GM19463 (cell line): Measurements from ENCODE around the gene RAB3D.
"Not testable (repeated sequence)": the region's sequence is repeated elsewhere in the genome, so short reads cannot be mapped to it uniquely, and the experiment has no call there.

Experiments
- ATAC-seq: cut with Tn5 transposase; IDR thresholded peaks from one replicate; pipeline ENCODE4 v1.9.1; 2021; ENCODE audit warnings: mild to moderate bottlenecking, moderate library complexity; ENCODE audit not compliant: unreplicated experiment

RAB3D gene

GRCh38 chr19:11367528-11367927 lies 28.1 kb upstream of the RAB3D start:
- no peak for ATAC-seq

- no peak for ATAC-seq
Measured at GRCh38 chr19:11365557-11366117, 26.2 kb upstream of the RAB3D start.

- no peak for ATAC-seq
Measured at GRCh38 chr19:11364935-11365334, 25.5 kb upstream of the RAB3D start.

GRCh38 chr19:11364296-11364904 lies 24.9 kb upstream of the RAB3D start:
- ATAC-seq, result no peak

GRCh38 chr19:11363881-11364280 lies 24.4 kb upstream of the RAB3D start:
- no peak for ATAC-seq

- ATAC-seq, result no peak
Measured at GRCh38 chr19:11361771-11362731, 22.6 kb upstream of the RAB3D start.

- no peak for ATAC-seq
Measured at GRCh38 chr19:11361037-11361770, 21.7 kb upstream of the RAB3D start.

GRCh38 chr19:11359421-11359820 lies 20.0 kb upstream of the RAB3D start:
- no peak for ATAC-seq

DNA sequence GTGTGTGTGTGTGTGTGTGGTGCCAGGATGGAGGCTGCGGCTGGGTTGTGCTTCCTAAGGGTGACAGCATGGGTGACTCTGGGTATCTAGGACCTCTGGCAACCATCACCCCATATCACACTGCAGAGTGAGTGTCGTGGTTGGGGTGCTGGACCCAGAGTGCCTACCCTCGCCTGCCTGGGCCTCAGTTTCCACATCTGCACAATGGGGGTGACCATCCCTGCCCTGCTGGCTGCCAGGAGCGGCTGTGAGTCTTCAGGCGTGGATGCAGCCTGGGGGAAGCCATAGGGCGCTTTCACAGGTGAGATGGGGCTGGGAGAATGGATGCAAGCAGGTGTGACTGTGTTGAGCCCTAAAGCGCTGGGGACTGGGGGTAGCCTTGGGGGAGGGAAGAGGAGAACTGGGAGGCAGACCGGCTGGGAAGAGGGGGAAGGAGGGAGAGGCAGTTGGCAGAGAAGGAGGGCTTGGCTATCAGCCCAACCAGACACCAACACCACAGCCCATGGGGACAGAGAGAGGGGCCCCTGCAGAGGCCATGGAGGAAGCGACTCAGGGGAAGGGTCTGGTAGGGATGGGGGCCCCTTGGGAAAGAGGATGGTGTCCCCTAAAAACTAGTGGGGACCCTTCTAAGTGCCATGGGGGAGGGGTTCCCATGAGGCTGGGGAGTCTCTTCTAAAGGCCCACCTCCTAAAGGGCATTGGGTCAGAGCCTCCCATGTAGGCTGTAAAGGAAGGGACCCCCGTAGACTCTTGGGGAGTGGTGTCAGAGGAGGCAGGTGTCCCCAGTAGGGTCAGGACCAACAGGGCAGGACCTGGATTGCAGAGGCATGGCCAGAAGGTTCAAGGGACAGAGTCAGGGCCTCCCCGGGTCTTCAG lies 17.5 kb upstream of the RAB3D start:
- ATAC-seq, result no peak

DNA sequence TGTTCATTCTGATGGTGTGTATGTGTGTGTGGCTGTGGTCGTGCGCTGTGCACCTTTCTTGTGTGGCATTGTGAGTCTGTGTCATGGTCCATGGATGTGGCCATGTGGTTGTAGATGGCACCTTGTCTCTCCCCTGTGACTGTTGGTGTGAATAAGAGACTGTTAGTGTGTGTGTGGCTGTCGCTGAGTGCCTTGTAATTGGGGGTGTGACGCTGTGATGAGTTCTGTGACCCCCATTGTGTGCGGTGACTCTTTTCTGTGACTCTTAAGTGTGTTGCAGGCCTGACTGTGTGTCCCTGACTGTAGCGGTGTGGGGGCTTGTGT lies 16.6 kb upstream of the RAB3D start:
- no peak for ATAC-seq

- no peak for ATAC-seq
Measured at GRCh38 chr19:11355160-11356073, 16.0 kb upstream of the RAB3D start, which contains the start of gene PLPPR2. Gene PLPPR2, plus strand, starts transcription at chr19:11355432. Its CDS starts 2,242 bp downstream, at chr19:11357674.

DNA sequence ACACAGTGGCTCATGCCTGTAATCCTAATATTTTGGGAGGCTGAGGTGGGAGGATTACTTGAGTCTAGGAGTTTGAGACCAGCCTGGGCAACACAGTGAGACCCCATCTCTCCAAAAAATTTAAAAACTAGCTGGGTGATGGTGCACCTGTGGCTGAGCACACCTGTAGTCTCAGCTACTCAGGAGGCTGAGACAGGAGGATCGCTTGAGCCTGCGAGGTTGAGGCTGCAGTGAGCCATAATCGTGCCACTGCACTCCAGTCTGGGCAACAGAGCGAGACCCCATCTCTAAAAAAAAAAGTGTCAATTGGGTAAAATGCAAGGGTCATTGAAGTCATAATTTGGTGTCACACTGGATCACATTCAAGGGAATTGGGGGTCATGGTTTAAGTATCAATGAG lies 14.6 kb upstream of the RAB3D start:
- not testable (repeated sequence) for ATAC-seq

GRCh38 chr19:11349171-11349570 lies 9.7 kb upstream of the RAB3D start:
- ATAC-seq, result no peak

DNA sequence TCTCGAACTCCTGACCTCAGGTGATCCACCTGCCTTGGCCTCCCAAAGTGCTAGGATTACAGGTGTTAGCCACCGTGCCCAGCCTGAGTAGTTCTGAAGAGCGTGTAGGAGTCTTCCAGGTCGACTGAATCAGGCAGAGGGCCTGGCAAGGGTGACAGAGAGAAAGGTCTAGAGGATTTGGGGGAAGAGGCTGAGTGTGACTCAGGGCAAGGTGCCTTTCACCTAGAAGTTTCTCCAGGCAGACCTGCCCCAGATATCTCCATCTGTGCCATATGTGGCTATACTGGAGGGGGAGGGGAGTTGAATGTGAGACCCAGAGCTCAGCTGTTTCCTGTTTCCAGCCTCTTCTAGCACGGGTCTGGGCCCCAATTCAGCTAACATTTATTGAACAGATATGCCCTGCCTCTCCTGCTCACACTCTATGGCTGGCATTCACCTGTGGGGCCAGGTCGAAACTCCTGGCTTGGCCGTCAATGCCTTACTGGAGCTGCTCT lies 8.1 kb upstream of the RAB3D start:
- no peak for ATAC-seq

GRCh38 chr19:11346104-11346940 lies 6.9 kb upstream of the RAB3D start, which contains the start of the genes CCDC159 and TMEM205:
Gene CCDC159, plus strand, starts transcription at chr19:11346519. Its CDS starts 88 bp downstream, at chr19:11346607.
Gene TMEM205, minus strand, starts transcription at chr19:11346268. Its CDS starts 649 bp downstream, at chr19:11345619.
- peak; percentile 93 for ATAC-seq

DNA sequence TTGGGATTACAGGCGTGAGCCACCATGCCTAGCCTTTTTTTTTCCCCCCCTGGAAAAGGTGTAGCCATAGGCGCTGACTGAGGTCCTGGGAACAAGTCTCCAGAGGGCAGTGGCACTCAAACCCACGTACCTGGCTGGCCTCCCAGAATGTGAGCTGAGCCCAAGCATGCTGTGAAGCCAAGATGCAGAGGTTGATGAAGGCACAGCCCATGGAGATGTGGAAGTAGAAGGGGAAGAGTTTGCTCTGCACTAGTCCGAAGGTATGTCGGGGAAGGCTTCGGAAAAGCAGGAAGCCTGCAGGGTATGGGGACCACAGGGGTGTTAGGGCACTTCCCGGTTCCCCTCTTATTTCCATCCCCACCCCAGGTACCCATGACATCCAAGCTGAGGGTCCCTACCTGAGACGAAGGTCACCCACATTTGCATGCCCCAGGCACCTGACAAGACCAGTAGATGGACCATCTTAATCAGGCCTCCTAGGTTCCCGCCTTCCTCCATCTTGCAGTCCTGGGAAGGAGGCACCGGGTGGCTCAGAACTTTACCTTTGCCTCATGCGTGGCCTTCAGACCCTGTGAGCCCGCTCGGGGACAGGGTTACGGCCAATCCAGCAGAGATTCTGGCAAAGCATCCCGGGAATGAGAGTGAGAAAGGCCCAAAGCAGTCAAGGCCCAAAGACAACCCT lies 5.8 kb upstream of the RAB3D start:
- no peak for ATAC-seq

- no peak for ATAC-seq
Measured at GRCh38 chr19:11342429-11342828, 3.0 kb upstream of the RAB3D start.
